Thyroid gland (tissue), 4 donors: ENCODE data around the gene NPFFR1. TPM values are rescaled to one million over a fixed set of nuclear protein-coding genes. Genes with fewer than 3 reads are reported as not detected.

Experiments used
- DNase-seq, 2 donors: peaks; one replicate each; pipeline ENCODE4 v3.0.0-alpha.2; 2019
- H3K27ac ChIP-seq, 3 donors: fragments of 200-600 bp; sonication (generic); 1 replicate in 2 of 3; 2 replicates in 1 of 3; pipeline ENCODE4 v1.5.1; 2016 to 2019; ENCODE audit warnings: mild to moderate bottlenecking in 1 of 3, moderate library complexity in 1 of 3
- H3K27me3 ChIP-seq: fragments of 200-600 bp; sonication (generic); one replicate; pipeline ENCODE4 v1.5.1; 2019
- H3K36me3 ChIP-seq, 2 donors: fragments of 200-600 bp; sonication (generic); one replicate each; pipeline ENCODE4 v1.5.1; 2016 to 2019
- H3K4me1 ChIP-seq, 2 donors: fragments of 200-600 bp; sonication (generic); one replicate each; pipeline ENCODE4 v1.5.1; 2017 to 2019
- H3K4me3 ChIP-seq, 3 donors: fragments of 200-600 bp; sonication (generic); replicated peaks in 1 of 3; 1 replicate in 2 of 3; 2 replicates in 1 of 3; pipeline ENCODE4 v1.5.1; 2016; ENCODE audit warnings: mild to moderate bottlenecking in 1 of 3
- H3K9me3 ChIP-seq: fragments of 200-600 bp; sonication (generic); one replicate; pipeline ENCODE4 v1.5.1; 2017
- POLR2A ChIP-seq, 2 donors: fragments of 450-650 bp; IDR thresholded peaks; one replicate each; pipeline ENCODE4 v1.6.1; 2017; ENCODE audit warnings: antibody characterized with exemption in 2 of 2, mild to moderate bottlenecking in 2 of 2, moderate library complexity in 1 of 2
- WGBS, 2 donors: methylation state at CpG; one replicate each; pipeline ENCODE4 v1.1.5; 2017; 5-methylcytosine and 5-hydroxymethylcytosine counted together
- intact Hi-C: fragments of 100-400 bp; cut with DNase I; formaldehyde crosslinking; loops from one replicate; pipeline ENCODE4 v1.15.1; 2023
- total RNA-seq, 4 donors: library from RNA; depleted of rRNA; stranded (reverse); fragments of >200 nt; gene quantifications; one replicate each; pipeline ENCODE4 v1.2.3, GENCODE V29; 2016
- TF ChIP-seq, protein P1 (sequence below), 6 experiments: fragments of 200-600 bp in 3 of 6; fragments of 450-650 bp in 3 of 6; sonication (generic) in 3 of 6; IDR thresholded peaks; one replicate each; pipeline ENCODE4 v1.5.1; 2016 to 2019; ENCODE audit warnings: antibody characterized with exemption in 6 of 6, mild to moderate bottlenecking in 2 of 6, inconsistent platforms in 1 of 6, moderate library complexity in 1 of 6

NPFFR1 gene
- total RNA-seq, 4 donors from 2014 or later: under 0.01 to 0.13 (median 0.05) TPM; not detected in 1

DNA sequence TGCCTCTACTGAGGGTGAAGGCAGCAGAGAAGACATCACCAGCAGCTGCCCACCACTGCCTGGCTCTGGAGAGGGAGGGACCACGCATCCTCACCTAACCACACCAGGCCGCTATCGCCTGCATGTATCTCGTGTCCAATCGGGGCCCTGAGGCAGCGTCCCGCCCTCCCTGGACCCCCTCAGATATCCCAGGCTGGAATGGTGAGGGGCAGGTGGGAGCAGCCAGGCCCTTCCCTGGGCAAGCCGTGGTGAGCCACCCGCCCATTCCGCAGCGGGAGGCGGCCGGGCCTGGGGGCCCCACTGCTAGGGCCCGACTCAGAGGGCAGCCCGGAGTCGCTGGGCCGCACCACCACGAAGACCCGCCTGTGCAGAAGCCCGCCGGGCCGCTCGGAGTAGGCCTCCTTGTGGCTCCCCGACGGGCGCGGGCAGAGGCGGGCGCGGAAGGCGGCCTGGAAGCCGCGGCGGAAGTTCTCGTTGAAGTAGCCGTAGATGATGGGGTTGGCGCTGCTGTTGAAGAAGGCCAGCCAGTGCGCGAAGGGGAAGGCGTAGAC lies 29.0 kb downstream of the NPFFR1 start:
- no peak overlapping the region for H3K4me3 ChIP-seq
- 43% methylated on average over 19 of the region's 40 CpGs; no CpG with 5 or more reads in 1 of the 2 donors for WGBS, 2 donors
- H3K36me3 ChIP-seq: no peaks in the 10 kb centered on the region
- no peak for DNase-seq
- intact Hi-C loops: no loop called here
- TF ChIP-seq POLR2A (IDR thresholded peaks at IDR 0.05): no peak
- TF ChIP-seq, protein P1, sequence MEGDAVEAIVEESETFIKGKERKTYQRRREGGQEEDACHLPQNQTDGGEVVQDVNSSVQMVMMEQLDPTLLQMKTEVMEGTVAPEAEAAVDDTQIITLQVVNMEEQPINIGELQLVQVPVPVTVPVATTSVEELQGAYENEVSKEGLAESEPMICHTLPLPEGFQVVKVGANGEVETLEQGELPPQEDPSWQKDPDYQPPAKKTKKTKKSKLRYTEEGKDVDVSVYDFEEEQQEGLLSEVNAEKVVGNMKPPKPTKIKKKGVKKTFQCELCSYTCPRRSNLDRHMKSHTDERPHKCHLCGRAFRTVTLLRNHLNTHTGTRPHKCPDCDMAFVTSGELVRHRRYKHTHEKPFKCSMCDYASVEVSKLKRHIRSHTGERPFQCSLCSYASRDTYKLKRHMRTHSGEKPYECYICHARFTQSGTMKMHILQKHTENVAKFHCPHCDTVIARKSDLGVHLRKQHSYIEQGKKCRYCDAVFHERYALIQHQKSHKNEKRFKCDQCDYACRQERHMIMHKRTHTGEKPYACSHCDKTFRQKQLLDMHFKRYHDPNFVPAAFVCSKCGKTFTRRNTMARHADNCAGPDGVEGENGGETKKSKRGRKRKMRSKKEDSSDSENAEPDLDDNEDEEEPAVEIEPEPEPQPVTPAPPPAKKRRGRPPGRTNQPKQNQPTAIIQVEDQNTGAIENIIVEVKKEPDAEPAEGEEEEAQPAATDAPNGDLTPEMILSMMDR (IDR thresholded peaks at IDR 0.05): no peak
- no peak overlapping the region for H3K27ac ChIP-seq
- peaks cover 9% of the 10 kb centered on the region for H3K27me3 ChIP-seq
- H3K9me3 ChIP-seq: no peaks in the 10 kb centered on the region
- H3K4me1 ChIP-seq: peaks cover 3 to 9% of the 10 kb centered on the region in 2 donors

DNA sequence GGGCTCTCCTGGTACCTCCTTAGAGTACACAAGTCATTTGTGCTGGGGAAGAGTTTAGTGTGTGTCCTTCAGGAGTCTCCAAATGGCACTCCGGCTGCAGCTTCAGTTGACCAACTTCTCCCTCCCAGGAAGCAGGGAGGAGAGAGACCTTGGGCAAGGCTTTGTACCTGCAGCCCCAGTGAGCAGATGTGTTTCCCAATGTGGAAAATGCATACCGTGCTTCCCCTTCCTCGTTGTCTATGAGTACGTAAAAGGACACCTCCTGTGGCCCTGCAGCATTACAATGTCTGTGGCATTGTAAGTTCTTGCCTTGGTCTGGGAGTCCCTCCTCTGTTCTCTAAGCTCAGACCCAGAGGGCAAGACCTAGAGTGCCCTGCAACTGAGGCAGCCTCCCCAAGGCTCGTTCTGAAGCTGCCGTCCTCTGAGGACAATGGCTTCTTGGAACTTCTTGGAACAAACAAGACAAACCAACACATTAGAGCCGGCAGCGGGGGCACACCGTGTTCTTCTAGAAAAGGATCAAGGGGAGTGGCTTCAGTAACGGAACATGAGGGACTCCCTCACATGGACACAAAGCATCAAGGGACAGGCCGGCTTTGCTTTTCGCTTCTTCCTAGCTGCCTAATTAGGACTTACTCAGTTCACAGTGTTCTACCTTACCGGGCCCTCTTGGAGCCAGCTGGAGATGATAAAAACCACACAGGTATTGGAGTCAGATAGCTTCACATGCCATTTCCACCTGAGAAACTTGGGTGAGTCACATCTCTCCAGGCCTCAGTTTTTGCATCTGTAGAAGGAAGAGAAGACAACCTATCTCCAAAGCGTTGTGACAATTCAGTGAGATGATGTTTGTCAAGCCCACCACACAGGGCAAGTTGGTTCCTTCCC lies 29.7 kb downstream of the NPFFR1 start:
- H3K36me3 ChIP-seq: no peaks in the 10 kb centered on the region
- peaks cover 9% of the 10 kb centered on the region for H3K27me3 ChIP-seq
- intact Hi-C loops: no loop called here
- no peak overlapping the region for H3K27ac ChIP-seq
- H3K4me3 ChIP-seq: no peak overlapping the region
- H3K9me3 ChIP-seq: no peaks in the 10 kb centered on the region
- TF ChIP-seq, protein P1 (IDR thresholded peaks at IDR 0.05): no peak
- TF ChIP-seq POLR2A (IDR thresholded peaks at IDR 0.05): no peak
- H3K4me1 ChIP-seq: peaks cover 3 to 9% of the 10 kb centered on the region in 2 donors
- DNase-seq: no peak
- 81 to 84% methylated on average over 14 of the region's 14 CpGs for WGBS, 2 donors

DNA sequence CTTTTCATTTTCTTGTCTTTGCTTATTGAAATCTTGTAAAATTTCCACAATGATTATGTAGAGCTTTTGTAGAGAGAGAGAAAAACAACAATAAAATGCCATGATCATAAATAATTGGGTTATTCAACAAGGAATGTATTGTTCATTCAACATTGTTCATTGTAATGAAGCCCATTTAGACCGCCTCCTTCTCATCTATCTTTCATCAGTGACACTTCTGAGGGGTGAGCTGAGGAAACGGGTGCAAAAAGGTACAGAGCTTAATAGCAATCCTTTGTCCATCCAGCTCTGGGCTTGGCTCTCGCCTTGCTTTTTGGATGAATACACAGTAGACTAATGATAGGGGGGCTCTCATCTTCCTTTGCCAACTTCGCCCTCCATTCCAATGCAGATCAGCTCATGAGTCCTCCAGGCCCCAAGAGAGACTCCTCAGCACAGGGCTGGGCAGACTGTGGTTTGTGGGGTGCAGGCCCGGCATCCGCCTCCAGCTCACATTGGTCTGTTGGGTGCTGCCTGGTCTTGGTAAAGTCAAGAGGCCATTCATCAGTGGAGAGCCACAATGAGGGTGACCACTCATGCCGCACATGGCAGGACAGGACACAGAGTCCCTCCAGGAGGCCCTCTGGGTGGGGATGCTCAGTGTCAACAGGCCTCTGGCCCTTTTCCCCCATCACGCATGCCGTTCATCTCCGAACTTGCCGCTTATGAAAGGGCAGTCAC lies 32.7 kb downstream of the NPFFR1 start:
- Histone ChIP-seq H3K27ac (no peak overlapping the region), H3K36me3 (no peaks in the 10 kb centered on the region), H3K4me1 (peaks cover 3 to 9% of the 10 kb centered on the region in 2 donors), H3K4me3 (no peak overlapping the region), H3K9me3 (no peaks in the 10 kb centered on the region), H3K27me3 (peaks cover 9% of the 10 kb centered on the region)
- DNase-seq: no peak
- 89 to 93% methylated on average over 11 of the region's 11 CpGs for WGBS, 2 donors
- TF ChIP-seq, protein P1 (IDR thresholded peaks at IDR 0.05): no peak
- TF ChIP-seq POLR2A (IDR thresholded peaks at IDR 0.05): no peak
- intact Hi-C loops: no loop called here

DNA sequence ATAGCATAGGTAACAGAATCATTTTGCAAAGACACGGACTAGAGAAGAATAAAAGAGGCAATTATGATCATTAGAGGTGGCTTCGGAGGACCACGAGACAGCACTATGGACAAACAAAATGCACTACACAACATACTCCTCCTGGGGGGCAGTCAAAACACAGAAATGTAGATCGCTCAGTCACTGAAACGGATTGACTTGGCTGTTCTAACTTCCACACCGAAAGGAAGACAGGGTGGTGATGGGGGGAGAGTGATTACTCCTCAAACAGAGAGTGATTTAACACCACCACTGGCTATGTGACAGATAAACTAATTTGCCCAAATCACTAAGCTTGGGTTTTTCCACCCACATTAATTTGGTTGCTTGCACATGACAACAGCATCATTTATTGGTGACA lies 36.4 kb downstream of the NPFFR1 start:
- no peaks in the 10 kb centered on the region for H3K36me3 ChIP-seq
- H3K27me3 ChIP-seq: no peaks in the 10 kb centered on the region
- no peak overlapping the region for H3K27ac ChIP-seq
- no peak for TF ChIP-seq POLR2A (IDR thresholded peaks at IDR 0.05)
- TF ChIP-seq, protein P1 (IDR thresholded peaks at IDR 0.05): no peak
- no peak for DNase-seq
- H3K4me1 ChIP-seq: no peaks in the 10 kb centered on the region
- H3K9me3 ChIP-seq: no peaks in the 10 kb centered on the region
- 66 to 69% methylated on average over 6 of the region's 6 CpGs for WGBS, 2 donors
- intact Hi-C loops: no loop called here
- no peak overlapping the region for H3K4me3 ChIP-seq
